Keratinocyte (primary cell): ENCODE measurements around the gene ADAMTS13.

Experiments
- EZH2 ChIP-seq: IDR thresholded peaks from one replicate; pipeline ENCODE4 v1.6.1; 2012; ENCODE audit warnings: inconsistent platforms, mild to moderate bottlenecking, low read length, moderate library complexity
- TF ChIP-seq, protein P1 (sequence below), 3 experiments: IDR thresholded peaks in 1 of 3; conservative IDR thresholded peaks in 1 of 3; optimal IDR thresholded peaks in 1 of 3; 2 replicates in 2 of 3; 3 replicates in 1 of 3; pipeline versions ENCODE3 to v1.5.1; 2011; ENCODE audit warnings: low read length in 3 of 3, mild to moderate bottlenecking in 3 of 3, moderate library complexity in 2 of 3, control low read depth in 1 of 3, inconsistent platforms in 1 of 3; ENCODE audit not compliant: insufficient read depth in 2 of 3; ENCODE audit errors: extremely low read depth in 1 of 3

DNA sequence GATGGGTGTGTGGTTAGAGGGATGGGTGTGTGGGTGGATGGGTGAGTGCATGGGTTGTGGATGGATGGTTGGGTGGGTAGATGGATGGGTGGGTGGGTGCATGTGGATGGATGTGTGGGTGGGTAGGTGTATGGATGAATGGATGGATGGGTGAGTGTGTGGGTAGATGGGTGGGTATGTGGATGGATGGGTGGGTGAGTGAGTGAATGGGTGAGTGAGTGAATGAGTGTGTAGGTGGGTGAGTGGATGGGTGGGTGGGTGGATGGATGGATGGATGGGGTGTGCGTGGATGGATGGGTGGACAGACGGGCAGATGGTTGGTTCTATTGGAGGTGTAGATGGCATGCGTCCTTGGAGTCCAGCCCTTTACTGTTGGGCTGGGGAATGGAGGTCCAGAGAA is 28.8 kb upstream of the ADAMTS13 start:
- no peak for TF ChIP-seq EZH2
- TF ChIP-seq, protein P1, sequence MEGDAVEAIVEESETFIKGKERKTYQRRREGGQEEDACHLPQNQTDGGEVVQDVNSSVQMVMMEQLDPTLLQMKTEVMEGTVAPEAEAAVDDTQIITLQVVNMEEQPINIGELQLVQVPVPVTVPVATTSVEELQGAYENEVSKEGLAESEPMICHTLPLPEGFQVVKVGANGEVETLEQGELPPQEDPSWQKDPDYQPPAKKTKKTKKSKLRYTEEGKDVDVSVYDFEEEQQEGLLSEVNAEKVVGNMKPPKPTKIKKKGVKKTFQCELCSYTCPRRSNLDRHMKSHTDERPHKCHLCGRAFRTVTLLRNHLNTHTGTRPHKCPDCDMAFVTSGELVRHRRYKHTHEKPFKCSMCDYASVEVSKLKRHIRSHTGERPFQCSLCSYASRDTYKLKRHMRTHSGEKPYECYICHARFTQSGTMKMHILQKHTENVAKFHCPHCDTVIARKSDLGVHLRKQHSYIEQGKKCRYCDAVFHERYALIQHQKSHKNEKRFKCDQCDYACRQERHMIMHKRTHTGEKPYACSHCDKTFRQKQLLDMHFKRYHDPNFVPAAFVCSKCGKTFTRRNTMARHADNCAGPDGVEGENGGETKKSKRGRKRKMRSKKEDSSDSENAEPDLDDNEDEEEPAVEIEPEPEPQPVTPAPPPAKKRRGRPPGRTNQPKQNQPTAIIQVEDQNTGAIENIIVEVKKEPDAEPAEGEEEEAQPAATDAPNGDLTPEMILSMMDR (optimal IDR thresholded peaks at IDR 0.05 in 1 of 3, IDR thresholded peaks at IDR 0.05 in 1 of 3, conservative IDR thresholded peaks at IDR 0.05 in 1 of 3; ENCODE audit: extremely low read depth in 1 of 3, insufficient read depth in 2 of 3, low read length in 3 of 3) = no peak
